Mesenchymal stem cell (in vitro differentiated cells and primary cell): ENCODE data around the gene CBX3.

Experiments
- DNase-seq: peaks from one replicate; pipeline ENCODE4 v3.0.0-alpha.2; 2013
- H2AFZ ChIP-seq: one replicate; pipeline ENCODE4 v1.6.1; 2013; ENCODE audit warnings: low read depth, mild to moderate bottlenecking, control low read depth, inconsistent platforms, low read length, moderate library complexity
- H2AK5ac ChIP-seq: 2 replicates; pipeline ENCODE4 v1.6.1; 2013; ENCODE audit warnings: low read length, moderate library complexity, mild to moderate bottlenecking, inconsistent platforms; ENCODE audit not compliant: severe bottlenecking
- H2BK120ac ChIP-seq: one replicate; pipeline ENCODE4 v1.6.1; 2013; ENCODE audit warnings: low read depth, mild to moderate bottlenecking, inconsistent platforms, low read length, moderate library complexity
- H2BK12ac ChIP-seq, 2 experiments: one replicate each; pipeline ENCODE4 v1.6.1; 2013; ENCODE audit warnings: inconsistent platforms in 2 of 2, low read length in 2 of 2, mild to moderate bottlenecking in 2 of 2, moderate library complexity in 2 of 2, control low read depth in 1 of 2
- H2BK15ac ChIP-seq: one replicate; pipeline ENCODE4 v1.6.1; 2013; ENCODE audit warnings: mild to moderate bottlenecking, low read depth, inconsistent platforms; ENCODE audit not compliant: poor library complexity, severe bottlenecking
- H2BK5ac ChIP-seq: 2 replicates; pipeline ENCODE4 v1.6.1; 2013; ENCODE audit warnings: low read depth, mild to moderate bottlenecking, low read length, control low read depth, inconsistent platforms; ENCODE audit not compliant: poor library complexity, severe bottlenecking
- H3K14ac ChIP-seq, 2 experiments: one replicate each; pipeline ENCODE4 v1.6.1; 2013; ENCODE audit warnings: inconsistent platforms in 2 of 2, low read length in 2 of 2, control low read depth in 1 of 2, mild to moderate bottlenecking in 1 of 2, moderate library complexity in 1 of 2
- H3K18ac ChIP-seq, 2 experiments: one replicate each; pipeline ENCODE4 v1.6.1; 2013; ENCODE audit warnings: inconsistent platforms in 2 of 2, low read length in 2 of 2, control low read depth in 1 of 2, low read depth in 1 of 2, mild to moderate bottlenecking in 1 of 2
- H3K23ac ChIP-seq, 2 experiments: one replicate each; pipeline ENCODE4 v1.6.1; 2013; ENCODE audit warnings: inconsistent platforms in 2 of 2, low read length in 2 of 2, mild to moderate bottlenecking in 2 of 2, moderate library complexity in 2 of 2, control low read depth in 1 of 2
- H3K27ac ChIP-seq: 2 replicates; pipeline ENCODE4 v1.5.1; 2013; ENCODE audit warnings: mild to moderate bottlenecking, moderate library complexity, low read length, control low read depth, inconsistent platforms; ENCODE audit not compliant: poor library complexity, severe bottlenecking
- H3K27me3 ChIP-seq, 2 experiments: 2 replicates each; pipeline versions ENCODE4 v1.6.1 to v1.7.0; 2013; ENCODE audit warnings: low read length in 2 of 2, mild to moderate bottlenecking in 2 of 2, moderate library complexity in 2 of 2, control low read depth in 1 of 2, inconsistent platforms in 1 of 2; ENCODE audit not compliant: control insufficient read depth in 1 of 2, insufficient read depth in 1 of 2
- H3K36me3 ChIP-seq, 2 experiments: 2 replicates each; pipeline versions ENCODE4 v1.6.1 to v1.7.0; 2013; ENCODE audit warnings: low read length in 2 of 2, control low read depth in 1 of 2, inconsistent platforms in 1 of 2, low read depth in 1 of 2, mild to moderate bottlenecking in 1 of 2; ENCODE audit not compliant: insufficient read depth in 2 of 2, control insufficient read depth in 1 of 2
- H3K4ac ChIP-seq, 2 experiments: one replicate each; pipeline ENCODE4 v1.6.1; 2013; ENCODE audit warnings: inconsistent platforms in 2 of 2, low read length in 2 of 2, mild to moderate bottlenecking in 2 of 2, moderate library complexity in 2 of 2, control low read depth in 1 of 2, low read depth in 1 of 2
- H3K4me1 ChIP-seq: 2 replicates; pipeline ENCODE4 v1.6.1; 2013; ENCODE audit warnings: low read depth, low read length, control low read depth; ENCODE audit not compliant: control insufficient read depth, insufficient read depth
- H3K4me2 ChIP-seq: 2 replicates; pipeline ENCODE4 v1.6.1; 2013; ENCODE audit warnings: low read length, mild to moderate bottlenecking, inconsistent platforms; ENCODE audit not compliant: poor library complexity, severe bottlenecking
- H3K4me3 ChIP-seq, 2 experiments: 2 replicates each; pipeline versions ENCODE4 v1.5.1 to v1.7.0; 2013; ENCODE audit warnings: low read length in 2 of 2, mild to moderate bottlenecking in 2 of 2, control low read depth in 1 of 2, low read depth in 1 of 2; ENCODE audit not compliant: insufficient read depth in 1 of 2
- H3K79me1 ChIP-seq: replicated peaks from 2 replicates; pipeline ENCODE4 v1.6.1; 2013; ENCODE audit warnings: mild to moderate bottlenecking, control low read depth, low read length, inconsistent platforms; ENCODE audit not compliant: poor library complexity, severe bottlenecking
- H3K9ac ChIP-seq: 2 replicates; pipeline ENCODE4 v1.7.0; 2013; ENCODE audit warnings: mild to moderate bottlenecking, low read length, moderate library complexity
- H3K9me3 ChIP-seq: 2 replicates; pipeline ENCODE4 v1.7.0; 2013; ENCODE audit warnings: mild to moderate bottlenecking, low read length; ENCODE audit not compliant: control insufficient read depth
- H4K8ac ChIP-seq: one replicate; pipeline ENCODE4 v1.6.1; 2013; ENCODE audit warnings: inconsistent platforms, mild to moderate bottlenecking, low read length, moderate library complexity
- H4K91ac ChIP-seq: one replicate; pipeline ENCODE4 v1.6.1; 2013; ENCODE audit warnings: mild to moderate bottlenecking, low read length, inconsistent platforms
- WGBS: methylation state at CpG from one replicate; pipeline ENCODE4 v1.1.7; 2013; ENCODE audit warnings: mixed read lengths; 5-methylcytosine and 5-hydroxymethylcytosine counted together

The CBX3 gene

GRCh38 chr7:26153241-26153822 is 48.2 kb upstream of the CBX3 start:
- Histone ChIP-seq H3K27ac (peak overlapping the region; percentile 66), H3K4me3 (peak overlapping the region in 1 of 2 experiments; percentile 92), H4K8ac (peak overlapping the region; percentile 79), H2BK5ac (no peak overlapping the region), H3K4me2 (peak overlapping the region; percentile 81), H3K14ac (peak overlapping the region in 1 of 2 experiments; percentile 69), H3K9ac (no peak overlapping the region), H4K91ac (peak overlapping the region; percentile 59), H3K23ac (no peak overlapping the region), H3K18ac (peak overlapping the region in 1 of 2 experiments; percentile 42), H3K27me3 (peaks cover 0 to 46% of the 10 kb centered on the region in 2 experiments), H2AK5ac (peak overlapping the region; percentile 54), H2BK15ac (no peak overlapping the region), H2BK12ac (peak overlapping the region; percentile 19 to 25), H3K4me1 (peaks cover 34% of the 10 kb centered on the region), H2BK120ac (no peak overlapping the region), H3K36me3 (no peaks in the 10 kb centered on the region), H3K9me3 (peaks cover 4% of the 10 kb centered on the region), H3K4ac (peak overlapping the region in 1 of 2 experiments; percentile 50), H2AFZ (no peak overlapping the region), H3K79me1 (peaks cover 3% of the 10 kb centered on the region)
- peak; percentile 29 for DNase-seq
- WGBS, result 19% methylated on average over 18 of the region's 18 CpGs

GRCh38 chr7:26153823-26154783 is 47.4 kb upstream of the CBX3 start:
- Histone ChIP-seq H2BK120ac (peak overlapping the region; percentile 13), H3K23ac (no peak overlapping the region), H3K9me3 (peaks cover 4% of the 10 kb centered on the region), H2AK5ac (peak overlapping the region; percentile 99), H2AFZ (no peak overlapping the region), H2BK12ac (peak overlapping the region; percentile 49 to 67), H3K27ac (peak overlapping the region; percentile 99), H3K4ac (peak overlapping the region; percentile 47 to 71), H2BK5ac (no peak overlapping the region), H3K79me1 (peaks cover 3% of the 10 kb centered on the region), H3K36me3 (no peaks in the 10 kb centered on the region), H4K91ac (peak overlapping the region; percentile 27), H4K8ac (peak overlapping the region; percentile 5), H3K14ac (no peak overlapping the region), H2BK15ac (no peak overlapping the region), H3K27me3 (peaks cover 0 to 49% of the 10 kb centered on the region in 2 experiments), H3K18ac (peak overlapping the region; percentile 59 to 60), H3K9ac (no peak overlapping the region), H3K4me1 (peaks cover 39% of the 10 kb centered on the region), H3K4me2 (peak overlapping the region; percentile 81), H3K4me3 (no peak overlapping the region)
- peak; percentile 59 for DNase-seq
- 68% methylated on average over 11 of the region's 15 CpGs for WGBS

GRCh38 chr7:26155531-26156375 is 45.8 kb upstream of the CBX3 start:
- Histone ChIP-seq H3K36me3 (no peaks in the 10 kb centered on the region), H3K23ac (no peak overlapping the region), H3K27me3 (peaks cover 0 to 40% of the 10 kb centered on the region in 2 experiments), H3K9me3 (peaks cover 4% of the 10 kb centered on the region), H3K4me3 (peak overlapping the region in 1 of 2 experiments; percentile 61), H2BK5ac (peak overlapping the region; percentile 92), H3K4ac (peak overlapping the region in 1 of 2 experiments; percentile 10), H4K8ac (peak overlapping the region; percentile 59), H3K14ac (no peak overlapping the region), H3K18ac (peak overlapping the region; percentile 22 to 84), H3K79me1 (peaks cover 4% of the 10 kb centered on the region), H3K4me1 (peaks cover 47% of the 10 kb centered on the region), H2BK120ac (no peak overlapping the region), H2BK15ac (no peak overlapping the region), H3K9ac (peak overlapping the region; percentile 33), H2BK12ac (peak overlapping the region; percentile 12 to 88), H2AK5ac (peak overlapping the region; percentile 97), H4K91ac (peak overlapping the region; percentile 1), H3K4me2 (peak overlapping the region; percentile 18), H3K27ac (peak overlapping the region; percentile 99), H2AFZ (no peak overlapping the region)
- peak; percentile 87 for DNase-seq
- WGBS, result 36% methylated on average over 4 of the region's 8 CpGs
